GM18858 (cell line): ENCODE measurements around the gene ITGB1.
"Not testable (repeated sequence)": the region's sequence is repeated elsewhere in the genome, so short reads cannot be mapped to it uniquely, and the experiment has no call there.

Experiments used
- ATAC-seq: cut with Tn5 transposase; IDR thresholded peaks from one replicate; pipeline ENCODE4 v1.9.1; 2021; ENCODE audit not compliant: unreplicated experiment

ITGB1 gene

GRCh38 chr10:32958085-32959005 is at the start of gene ITGB1:
Gene ITGB1, minus strand, starts transcription at chr10:32958230. Its CDS starts 22,672 bp downstream, at chr10:32935558.
- ATAC-seq: peak; percentile 36

GRCh38 chr10:33006342-33006887 is 48.4 kb upstream of the ITGB1 start:
- no peak for ATAC-seq

- peak; percentile 58 for ATAC-seq
Measured at GRCh38 chr10:33005322-33006301, 47.6 kb upstream of the ITGB1 start.

- no peak for ATAC-seq
Measured at GRCh38 chr10:33001908-33002492, 44.0 kb upstream of the ITGB1 start.

GRCh38 chr10:32998060-32998581 is 40.1 kb upstream of the ITGB1 start:
- not testable (repeated sequence) for ATAC-seq

DNA sequence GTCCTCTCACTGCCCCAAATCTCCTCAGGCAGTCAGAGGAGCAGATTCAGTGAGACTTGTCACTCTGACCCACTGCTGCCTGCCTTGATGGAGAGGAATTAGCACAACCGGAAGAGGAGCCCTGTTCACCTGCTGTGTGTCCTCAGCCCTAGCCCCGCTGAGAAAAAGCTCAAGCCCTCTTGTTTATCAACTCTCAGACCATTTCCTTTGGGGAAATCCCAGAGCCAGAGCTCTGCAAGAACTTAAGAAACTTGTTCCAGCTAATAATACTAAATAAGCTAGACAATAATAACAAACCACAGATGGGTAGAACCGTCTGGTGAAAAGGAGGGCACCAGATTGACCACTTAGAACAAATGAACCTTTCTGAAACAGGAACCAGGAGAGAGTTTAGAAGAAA is 37.7 kb upstream of the ITGB1 start:
- peak; percentile 78 for ATAC-seq

DNA sequence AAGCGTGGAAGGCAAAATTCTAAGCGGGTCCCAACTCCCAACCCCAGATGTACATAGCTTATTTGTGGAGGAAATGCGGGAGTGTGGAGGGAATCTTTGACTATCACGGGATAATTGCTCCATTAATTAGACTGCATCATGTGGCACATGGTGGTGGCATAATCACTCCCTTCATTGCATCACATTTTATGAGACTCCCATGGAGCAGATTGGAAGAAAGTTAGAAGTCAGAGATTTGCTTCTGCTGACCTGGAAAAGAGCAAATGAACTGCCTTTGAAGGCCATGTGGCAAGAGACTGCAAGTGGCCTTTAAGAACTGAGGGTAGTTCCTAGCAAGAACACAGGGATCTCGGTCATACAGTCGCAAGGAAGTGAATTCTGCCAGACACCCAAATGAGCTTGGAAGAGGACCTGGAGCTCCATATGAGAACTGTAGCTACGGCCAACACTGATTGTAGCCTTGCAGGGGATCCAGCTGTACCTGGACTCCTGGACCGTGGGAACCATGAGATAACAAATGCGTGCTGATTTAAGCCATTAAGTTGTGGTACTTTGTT is 37.1 kb upstream of the ITGB1 start:
- no peak for ATAC-seq

GRCh38 chr10:32994632-32995031 is 36.6 kb upstream of the ITGB1 start:
- ATAC-seq: not testable (repeated sequence)

GRCh38 chr10:32992310-32992709 is 34.3 kb upstream of the ITGB1 start:
- not testable (repeated sequence) for ATAC-seq

DNA sequence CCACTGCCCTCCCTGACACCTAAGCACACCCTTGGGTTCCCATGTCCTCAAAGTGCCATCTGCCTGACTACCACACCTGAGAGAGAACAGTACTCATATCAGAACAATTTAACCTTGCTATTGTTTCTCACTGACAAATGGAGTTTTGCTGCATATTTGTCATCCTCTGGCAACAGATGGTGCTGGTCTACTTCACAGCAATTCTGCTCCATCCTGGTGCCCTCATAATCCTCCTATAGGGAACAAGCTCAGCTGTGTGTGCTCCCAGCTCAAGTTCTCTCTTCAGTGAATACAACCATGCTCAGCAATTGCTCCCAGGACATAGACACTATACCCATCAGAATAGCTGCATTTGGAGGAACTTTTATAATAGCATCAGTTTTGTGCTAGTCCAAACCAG is 32.8 kb upstream of the ITGB1 start:
- no peak for ATAC-seq

GRCh38 chr10:32988604-32989003 is 30.6 kb upstream of the ITGB1 start:
- no peak for ATAC-seq

GRCh38 chr10:32987172-32987571 is 29.1 kb upstream of the ITGB1 start:
- no peak for ATAC-seq

- ATAC-seq: no peak
Measured at GRCh38 chr10:32985775-32986350, 27.8 kb upstream of the ITGB1 start.

GRCh38 chr10:32985341-32985764 is 27.3 kb upstream of the ITGB1 start:
- ATAC-seq: no peak

- no peak for ATAC-seq
Measured at GRCh38 chr10:32984003-32984600, 26.1 kb upstream of the ITGB1 start.

DNA sequence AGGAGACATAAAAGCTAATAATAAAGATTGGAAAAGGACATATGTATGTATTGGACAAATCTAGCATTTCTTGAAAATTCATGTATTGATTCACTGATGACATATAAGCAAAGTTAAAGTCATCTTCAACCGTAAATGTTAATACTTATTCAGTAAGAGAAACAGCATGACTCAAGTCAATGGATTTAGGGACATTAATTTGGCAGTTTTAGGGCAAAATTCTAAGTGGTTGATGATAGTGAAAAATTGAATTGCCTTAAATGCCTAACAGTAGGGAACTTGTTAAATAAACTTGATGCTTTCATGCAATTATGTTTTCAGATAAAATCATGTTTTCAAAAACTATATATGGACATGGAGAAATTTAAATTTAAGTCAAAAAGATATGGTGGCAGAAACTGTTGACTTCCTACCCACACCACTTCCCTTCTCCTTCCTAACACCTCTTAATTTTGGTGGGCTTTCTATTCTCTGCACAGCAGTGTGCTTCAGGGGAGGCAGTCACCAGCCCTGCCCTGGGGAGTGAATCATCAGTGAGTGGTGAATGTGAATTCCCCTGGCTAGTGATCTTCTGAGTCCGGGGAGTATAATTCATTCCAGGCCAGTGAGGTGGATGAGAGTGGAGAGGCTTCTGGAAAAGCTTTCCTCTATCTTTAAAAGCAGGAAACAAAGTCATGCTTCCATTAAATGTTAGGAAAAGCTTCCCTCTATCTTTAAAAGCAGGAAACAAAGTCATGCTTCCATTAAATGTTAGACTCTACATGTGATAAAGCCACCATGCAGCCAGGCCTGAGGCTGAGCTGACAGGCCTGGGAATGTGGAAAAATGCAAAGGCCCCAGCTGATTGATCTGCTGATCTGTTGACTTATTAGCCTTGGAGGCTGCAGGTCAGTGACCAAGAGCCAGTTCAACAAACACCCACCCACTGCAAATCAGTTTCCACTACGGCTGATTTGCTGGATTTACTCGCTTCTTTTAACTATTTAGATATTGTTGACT is 25.2 kb upstream of the ITGB1 start:
- no peak for ATAC-seq

- ATAC-seq: no peak
Measured at GRCh38 chr10:32982293-32982709, 24.3 kb upstream of the ITGB1 start.

DNA sequence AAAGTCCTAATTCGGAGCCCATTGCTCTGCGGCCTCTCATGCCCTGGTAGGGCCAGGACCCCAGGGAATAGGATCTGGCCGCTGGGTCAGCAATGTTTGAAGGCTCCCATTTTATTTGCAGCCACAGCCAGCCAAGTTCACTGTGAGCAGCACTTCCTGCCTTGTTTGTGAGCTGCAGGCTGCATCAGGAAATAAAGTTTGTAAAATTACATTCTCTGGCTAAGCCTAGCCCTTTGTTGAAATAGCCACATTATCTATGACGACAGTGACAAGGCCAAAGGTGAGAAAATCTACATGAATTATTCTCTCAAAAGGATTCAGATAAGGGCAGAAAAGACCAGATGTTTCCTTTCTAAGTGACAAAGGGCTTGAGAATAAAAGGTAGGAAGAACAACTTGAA is 23.7 kb upstream of the ITGB1 start:
- ATAC-seq: no peak
